Amniotic stem cell (primary cell): ENCODE data around the gene GRID2.

Experiments used
- DNase-seq: peaks from one replicate; lab custom pipeline; 2025; lab: John Stamatoyannopoulos, UW

Gene GRID2

DNA sequence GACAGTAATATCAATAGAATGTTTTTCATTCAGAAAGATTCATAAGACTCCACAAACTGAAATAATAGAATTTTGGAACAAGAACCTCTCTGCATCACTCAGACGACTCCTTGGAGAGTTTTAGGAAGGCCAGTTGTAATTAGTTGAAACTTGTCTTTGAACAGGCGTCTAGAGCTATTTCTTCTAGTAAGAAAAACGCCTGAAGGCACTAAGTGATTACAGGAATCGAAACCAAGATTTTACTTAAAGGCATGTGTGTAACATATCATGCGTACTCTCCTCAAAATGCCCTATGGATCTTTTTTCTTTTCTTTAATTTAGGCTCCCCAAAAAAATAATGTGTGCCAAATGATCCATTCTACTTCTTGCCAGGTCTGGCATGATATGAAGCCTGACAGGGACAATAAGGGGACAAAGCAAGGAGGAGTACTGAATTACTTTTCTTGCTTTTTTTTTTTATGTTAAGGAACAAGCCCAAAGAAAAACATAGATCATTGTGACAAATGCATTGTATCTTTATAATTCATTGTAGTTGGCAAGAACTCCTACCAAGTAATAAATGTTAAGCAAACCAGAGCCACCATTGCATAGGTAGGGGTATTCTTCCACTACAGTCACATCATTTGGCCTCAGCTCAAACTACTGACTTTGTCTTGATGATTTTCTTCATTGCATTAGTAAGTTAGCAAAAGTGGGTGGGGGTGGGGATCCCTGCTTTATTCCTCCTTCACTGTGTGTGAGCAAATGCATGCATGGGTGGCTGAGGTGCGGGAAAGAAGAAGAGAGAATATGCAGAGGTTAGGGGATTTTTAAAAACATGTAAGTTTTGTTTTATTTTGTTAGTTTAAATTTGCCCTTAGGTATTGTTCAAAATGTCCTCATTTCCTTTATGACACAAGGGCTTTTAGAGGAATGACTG lies 1444.9 kb downstream of the GRID2 start:
- no peak for DNase-seq

DNA sequence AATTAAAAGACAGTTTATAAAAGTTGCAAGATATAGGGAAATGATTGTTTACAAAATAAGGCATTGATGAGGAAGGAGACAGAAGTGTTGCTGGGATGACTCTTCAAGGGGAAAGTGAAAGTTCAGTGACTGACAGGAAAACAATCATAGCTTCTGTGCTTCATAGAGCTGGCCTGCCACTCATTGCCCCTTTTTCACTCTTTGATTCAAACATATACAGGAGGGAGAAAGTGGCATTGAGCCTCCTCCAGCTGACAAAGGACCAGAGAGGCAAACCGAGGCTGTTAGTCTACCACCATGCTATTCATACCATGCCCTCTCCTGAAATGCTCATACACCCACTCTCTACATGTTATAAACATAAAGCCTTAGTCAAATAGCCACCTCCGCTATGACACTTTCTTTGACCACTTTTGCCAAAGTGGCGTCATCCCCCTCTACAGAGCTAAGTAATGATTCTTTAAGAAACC lies 1445.6 kb downstream of the GRID2 start:
- DNase-seq = no peak

DNA sequence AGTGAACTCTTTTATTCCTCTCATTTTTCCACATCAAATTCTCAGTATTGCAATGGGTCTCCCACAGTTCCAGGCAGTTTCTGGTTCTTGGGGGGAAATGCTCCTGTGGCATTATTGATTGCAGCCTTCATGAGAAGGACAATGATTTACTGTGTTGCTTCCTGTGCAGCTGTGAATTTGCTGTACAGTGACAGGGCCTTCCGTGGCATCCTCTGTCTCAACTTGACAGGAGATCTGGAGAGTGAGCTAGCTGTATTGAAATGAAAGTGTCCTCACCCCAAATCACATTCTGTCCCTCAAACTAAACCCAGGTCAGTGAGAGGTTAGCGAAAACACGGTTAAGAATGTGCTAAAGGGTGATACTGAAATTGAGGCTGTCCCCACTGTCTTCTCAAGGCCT lies 1447.6 kb downstream of the GRID2 start:
- no peak for DNase-seq

DNA sequence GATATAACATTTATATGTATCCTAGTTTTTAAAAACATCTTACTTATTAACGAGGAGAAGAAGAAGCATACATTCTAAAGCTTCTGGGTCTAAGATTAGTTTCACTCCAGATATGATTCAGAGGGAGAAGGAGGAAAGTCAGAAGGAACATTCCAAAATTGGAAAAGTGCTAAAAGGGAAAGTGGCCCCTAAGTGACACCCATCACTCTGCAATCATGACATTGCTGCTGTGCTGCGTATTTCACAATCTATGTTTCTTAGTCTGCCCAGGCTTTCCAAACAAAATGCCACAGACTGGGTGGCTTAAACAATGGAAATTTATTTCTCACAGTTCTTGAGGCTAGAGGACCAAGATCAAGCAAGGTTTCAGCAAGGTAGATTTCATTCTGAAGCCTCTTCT lies 1452.3 kb downstream of the GRID2 start:
- DNase-seq = no peak

DNA sequence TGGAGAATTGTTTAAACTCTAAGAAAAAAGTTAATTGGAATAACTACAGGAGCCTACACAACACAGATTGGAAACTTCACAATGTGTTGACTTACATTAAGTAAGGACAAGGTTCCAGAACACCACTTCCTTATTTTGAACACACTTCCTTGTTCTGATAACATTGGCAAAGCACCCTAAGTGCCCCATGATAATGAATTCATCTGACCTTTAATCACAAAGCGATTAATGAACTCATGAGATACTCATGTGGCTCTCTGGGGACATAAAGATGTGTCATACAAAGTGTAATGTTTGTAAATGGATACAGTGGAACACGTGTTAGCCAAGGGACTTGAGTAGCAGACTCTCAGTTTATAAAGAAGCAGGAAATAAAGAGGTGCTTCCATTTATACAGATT lies 1455.7 kb downstream of the GRID2 start:
- no peak for DNase-seq

DNA sequence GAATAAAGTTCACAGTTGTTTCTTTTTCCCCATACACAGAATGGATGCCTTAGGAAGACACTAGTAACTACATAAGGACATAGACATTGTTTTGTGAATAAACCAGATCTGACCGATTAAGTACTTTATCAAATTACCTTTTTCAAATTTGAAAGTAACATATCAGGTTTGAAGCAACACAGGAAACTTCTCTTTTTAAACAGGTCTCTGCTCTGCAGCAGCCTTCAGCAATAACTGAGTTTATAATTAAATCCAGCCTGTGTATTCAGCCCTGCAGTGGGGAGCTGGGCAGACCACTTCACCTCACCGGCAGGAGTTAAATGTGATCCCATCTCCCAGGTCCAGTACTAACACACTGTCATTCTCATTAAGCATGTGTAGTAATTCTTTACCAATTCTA lies 1456.5 kb downstream of the GRID2 start:
- no peak for DNase-seq

DNA sequence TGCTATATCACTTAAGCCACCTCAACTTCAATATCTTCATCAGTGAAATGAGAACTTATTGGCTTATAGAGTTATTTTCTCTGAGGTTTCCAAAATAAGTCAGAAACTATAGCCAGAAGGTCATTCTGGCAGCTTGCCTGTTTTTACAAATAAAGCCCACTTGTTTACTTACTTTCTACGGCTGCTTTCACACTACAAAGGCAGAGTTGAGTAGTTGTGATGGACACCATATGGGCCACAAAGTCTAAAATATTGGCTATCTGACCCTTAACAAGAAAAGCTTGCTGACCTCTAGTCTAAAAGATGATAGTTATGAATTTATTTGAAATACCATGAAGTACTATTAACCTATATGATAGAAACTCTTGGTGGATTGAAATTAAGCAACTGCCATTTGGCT lies 1457.5 kb downstream of the GRID2 start:
- no peak for DNase-seq

DNA sequence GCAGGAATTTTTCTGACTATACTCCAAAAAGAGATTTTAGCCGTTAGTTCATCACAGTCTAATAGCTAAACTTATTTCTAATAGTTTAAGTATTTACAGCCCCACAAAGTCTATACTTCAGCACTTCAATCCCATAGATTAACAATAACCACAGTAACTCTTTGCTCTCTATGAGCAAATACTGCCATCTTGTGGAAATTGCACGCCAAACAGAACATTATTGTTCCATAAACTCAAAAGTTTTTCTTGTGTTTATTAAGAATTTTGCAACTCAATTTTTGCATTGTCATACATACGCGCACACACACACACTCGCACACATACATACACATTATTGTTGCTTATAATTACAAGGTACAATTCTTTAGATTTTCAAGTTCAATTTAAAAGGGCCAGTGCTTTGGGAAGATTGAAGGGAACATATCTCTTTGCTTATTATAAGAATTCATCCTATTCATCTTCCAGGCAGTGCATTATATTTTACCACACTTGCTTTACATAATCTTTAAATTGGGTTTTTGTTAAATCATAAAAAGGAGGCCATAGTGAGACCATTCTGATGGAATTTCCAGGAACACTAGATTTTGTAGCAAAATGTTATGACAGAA lies 1461.0 kb downstream of the GRID2 start:
- DNase-seq = no peak

DNA sequence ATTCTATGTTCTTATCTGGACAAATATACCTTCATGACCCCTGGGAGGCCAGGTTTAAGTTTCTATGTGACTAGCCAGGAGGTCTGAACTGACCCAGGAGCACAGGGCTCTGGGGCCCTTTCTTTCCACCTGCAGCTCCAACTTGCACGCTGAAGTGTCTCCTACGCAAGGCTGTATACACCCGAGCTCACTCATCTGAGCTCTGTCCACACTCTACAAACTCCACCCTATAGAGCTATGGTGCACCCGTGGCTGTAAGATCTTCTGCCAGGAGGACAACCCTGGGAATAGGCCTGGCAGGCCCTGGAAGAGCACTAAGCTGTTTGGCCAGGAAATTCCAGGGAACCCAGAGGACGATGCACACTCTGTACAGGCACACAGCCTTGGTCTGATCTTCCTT lies 1464.2 kb downstream of the GRID2 start:
- no peak for DNase-seq

DNA sequence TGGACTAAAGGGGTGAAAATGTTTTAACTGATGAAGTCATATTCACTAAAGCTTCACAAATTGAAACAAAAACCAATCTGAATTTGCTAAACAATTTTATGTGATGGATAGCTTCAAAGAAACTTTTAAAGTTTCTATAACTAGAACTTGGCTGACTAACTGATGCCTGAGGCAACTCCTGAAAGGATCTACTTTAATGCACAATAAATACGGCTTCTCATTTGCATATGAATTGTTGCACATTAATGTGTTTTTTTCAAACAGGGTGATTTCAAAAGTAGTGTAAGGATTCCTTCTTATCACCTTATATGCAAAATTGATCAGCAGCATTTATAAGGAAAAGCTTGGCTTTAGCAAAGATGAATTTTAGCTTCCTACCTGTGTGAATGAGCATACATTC lies 1466.4 kb downstream of the GRID2 start:
- DNase-seq = no peak

DNA sequence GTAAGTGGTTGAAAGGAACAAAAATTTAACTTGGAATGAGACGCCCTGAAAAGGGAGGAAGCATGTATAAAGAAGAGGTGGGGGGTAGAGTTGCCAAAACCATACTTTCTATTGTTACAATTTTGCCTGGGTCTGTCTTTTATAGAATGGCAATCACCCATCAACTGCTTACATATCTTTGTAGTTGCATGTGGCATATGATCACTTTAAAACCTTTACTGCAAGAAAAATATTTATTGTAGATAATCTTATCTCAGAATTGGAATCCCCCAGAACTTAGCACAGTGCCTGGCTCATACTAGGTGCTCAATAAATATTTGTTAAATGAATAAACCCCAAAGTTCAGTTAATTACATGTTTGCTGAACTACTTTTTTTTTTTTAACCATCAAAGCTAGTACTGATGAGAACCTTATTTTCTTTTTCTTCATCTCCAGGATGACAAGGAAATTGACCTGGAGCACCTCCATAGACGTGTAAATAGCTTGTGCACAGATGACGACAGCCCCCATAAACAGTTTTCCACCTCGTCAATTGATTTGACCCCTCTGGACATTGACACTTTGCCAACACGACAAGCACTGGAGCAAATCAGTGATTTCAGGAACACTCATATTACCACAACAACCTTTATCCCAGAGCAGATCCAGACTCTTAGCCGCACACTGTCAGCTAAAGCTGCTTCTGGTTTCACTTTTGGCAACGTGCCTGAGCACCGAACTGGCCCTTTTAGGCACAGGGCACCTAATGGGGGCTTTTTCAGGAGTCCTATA lies 1468.1 kb downstream of the GRID2 start:
- DNase-seq = no peak

DNA sequence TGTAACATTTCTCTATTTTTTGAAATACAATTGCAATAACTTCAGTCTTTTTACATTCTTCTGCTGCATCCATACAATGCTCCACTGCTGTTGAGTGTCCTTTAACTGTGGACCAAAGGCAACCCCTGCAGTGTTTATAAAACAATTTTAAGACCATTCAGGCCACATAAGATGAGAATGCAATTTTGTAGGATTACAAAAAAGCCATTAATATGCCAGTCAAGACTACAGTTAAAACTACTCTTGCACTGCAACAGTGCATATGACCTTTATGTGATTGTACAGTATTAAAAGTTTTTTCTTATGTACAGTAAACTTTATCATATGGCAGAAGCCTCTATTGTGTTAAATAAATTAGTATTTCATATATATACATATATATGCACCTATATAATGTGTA lies 1469.1 kb downstream of the GRID2 start:
- DNase-seq = no peak

DNA sequence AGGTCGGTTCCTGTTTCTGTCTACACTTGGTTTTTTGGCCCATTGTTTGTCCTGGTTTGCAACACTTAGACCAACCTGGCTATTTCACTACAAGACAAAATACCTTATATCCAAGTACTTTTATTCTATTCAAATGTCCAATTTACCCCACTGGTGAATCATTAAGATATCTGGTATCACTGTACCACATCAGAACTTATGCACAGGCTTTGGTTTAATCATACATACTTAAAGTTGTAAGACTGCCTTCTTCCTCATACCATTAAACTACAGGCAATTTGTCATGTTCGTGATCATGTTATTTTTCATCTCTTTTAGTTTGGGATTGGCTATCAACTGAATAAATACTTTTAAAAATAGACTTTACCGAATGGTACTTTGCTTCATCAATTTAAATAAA lies 1471.8 kb downstream of the GRID2 start:
- no peak for DNase-seq

DNA sequence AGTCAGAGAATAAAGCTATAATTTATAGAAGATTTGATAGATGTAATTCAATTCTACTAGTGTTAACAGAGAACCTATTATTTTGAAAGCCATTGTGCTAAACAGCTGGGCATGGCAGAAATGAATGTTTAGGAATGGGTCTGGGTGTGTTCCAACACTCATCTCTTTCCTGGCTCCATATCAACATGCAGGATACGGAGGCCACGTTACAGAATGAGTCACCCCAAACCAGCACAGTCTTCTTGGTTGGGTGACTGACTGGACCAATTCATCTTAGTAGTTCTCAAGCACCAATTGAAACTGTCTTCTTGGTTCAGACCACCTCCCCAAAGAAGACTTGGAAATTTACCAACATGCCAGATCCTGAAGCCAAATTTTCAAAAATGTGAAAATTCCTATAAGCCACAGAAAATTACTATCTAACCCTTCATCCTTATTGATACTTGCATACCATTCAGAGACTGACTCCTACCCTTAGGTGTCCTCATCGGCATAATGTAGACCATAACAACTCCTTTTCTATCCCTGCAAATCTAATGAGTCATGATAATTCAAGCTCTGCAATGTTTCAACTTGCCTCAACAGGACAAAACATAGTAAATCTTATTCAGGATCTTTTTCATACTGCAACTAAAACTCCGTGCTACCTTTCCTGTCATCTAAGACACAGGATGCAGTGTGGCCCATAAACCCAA lies 1472.8 kb downstream of the GRID2 start:
- DNase-seq = no peak

DNA sequence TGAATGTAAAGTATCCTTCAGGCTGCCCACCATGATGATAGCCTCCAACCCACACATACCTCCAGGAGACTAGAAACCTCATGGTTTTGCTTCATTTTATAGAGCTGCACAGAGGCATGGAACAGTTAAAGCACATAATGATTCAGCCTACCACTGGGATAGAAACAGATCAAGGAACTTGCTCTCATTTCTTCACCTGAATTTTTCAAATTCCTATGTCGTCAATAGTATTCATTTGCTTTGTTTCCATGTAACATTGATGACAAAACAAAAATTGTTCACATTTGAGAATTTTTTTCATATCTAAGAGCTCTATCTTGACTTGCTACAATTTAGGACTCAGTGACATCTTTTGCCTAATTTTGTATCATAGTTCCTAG lies 1473.3 kb downstream of the GRID2 start:
- DNase-seq = no peak

DNA sequence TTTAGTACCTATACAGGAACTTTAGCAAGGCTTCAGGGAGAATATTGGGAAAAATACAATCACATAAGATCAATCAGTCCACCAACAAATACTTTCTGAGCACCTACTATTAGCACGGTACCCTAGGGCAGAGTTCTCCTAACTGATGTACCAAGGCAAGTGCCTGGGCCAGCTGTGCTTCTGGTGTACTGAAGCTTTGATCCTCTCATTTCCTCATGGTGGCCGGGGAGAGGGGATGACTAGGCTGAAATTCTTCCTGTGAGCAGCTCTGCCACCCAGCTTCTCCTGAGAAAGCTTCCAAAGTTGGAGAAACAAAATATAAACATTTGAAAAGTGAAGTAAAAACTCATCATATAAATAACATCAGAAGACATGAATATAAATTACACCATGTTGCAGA lies 1475.5 kb downstream of the GRID2 start:
- no peak for DNase-seq

DNA sequence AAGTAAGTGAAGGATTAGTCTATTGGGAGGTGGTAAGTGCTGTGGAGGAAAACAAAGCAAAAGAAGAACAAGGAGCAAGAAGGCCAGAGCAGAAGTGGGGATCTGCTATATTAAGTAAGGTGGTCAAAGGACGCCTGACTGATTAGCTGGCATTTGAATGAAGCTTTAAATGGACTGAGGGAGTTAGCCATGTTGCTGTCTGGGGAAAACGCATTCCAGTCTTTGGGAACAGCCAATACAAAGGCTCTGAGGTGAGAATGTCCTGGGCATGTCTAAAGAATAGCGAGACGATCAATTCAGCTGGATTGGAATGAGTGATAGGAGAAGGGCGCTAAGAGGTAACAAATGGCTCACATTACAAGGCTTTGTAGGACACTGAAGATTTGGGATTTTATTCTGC lies 1476.3 kb downstream of the GRID2 start:
- DNase-seq = no peak

DNA sequence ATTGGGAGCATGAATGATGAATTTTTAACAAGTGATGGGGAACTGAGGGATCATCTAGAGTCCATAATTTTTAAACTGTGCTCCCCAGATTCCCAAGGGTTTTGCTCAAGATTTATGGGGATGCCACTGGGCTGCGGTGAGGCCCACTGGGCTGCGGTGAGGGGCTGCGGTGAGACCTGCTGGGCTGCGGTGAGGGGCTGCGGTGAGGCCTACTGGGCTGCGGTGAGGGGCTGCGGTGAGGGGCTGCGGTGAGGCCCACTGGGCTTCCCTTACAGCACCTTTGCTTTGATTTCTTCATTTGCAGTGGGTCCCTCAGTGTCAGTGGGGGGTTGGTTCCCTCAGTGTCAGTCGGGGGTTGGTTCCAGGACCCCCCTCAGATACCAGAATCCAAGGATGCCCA lies 1477.4 kb downstream of the GRID2 start:
- no peak for DNase-seq

DNA sequence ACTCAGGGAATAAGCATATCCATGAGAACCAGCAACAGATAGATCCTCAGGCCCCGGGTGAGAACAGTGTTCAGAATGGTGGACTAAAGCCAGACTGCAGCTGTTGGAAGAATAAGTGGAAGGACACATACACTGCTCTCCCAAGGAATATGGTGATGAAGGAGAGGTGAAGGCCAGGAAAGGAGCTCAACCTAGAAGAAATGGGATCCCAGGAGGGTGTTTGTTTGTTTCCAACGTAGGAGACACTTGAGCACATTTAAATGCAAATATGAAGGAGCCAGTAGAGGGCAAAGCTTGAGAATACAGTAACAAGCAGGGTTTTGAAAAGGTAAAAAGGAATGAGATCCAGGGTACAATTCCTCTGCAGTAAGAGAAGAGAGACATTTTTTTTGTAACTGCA lies 1482.4 kb downstream of the GRID2 start:
- no peak for DNase-seq

DNA sequence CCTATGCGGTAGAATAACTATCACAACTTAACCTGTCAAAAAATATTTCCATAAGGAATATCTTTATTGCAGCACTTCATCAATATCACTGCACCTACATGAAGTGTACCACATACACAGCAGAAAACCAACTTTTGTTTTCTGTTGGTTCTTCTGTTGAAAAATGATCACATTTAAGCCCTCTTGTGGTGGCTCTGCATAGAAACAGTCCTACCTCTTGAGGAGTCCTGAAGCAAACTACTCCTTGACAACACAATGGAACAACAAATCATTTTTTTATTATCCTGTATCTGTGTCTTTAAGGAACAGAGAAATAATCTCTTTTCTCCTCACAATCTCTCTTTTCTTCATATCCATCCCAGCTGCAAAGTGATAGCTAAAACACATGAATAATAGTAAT lies 1484.9 kb downstream of the GRID2 start:
- no peak for DNase-seq

DNA sequence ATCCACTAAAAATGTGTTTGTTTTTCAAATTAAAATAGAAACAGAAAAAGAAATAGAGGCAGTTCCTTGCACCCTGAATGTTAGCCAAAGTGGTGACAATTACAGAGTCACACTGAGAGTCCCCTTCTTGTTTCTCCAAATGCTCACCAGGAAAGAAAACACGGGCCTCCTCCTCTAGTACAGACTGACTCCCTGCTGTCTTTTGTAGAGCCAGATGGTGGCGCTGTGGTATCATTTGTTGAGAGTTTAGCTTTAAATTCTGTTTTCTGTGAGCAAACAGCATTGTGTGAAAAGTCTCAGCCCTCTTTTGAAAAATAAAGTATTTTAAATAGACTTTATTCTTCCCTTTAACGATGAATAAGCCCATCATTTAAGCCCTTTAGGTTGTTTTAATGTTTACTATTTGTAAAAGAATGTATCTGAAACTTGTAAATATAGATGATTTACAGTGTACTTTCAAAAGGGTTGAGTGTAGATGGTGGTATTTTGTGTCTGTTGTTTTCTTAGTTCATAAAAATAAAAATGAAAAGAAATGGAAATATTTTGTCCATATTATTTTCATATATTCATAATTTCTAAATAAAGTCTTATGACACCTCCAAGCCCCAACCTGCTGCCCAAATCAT lies 1487.9 kb downstream of the GRID2 start:
- no peak for DNase-seq

DNA sequence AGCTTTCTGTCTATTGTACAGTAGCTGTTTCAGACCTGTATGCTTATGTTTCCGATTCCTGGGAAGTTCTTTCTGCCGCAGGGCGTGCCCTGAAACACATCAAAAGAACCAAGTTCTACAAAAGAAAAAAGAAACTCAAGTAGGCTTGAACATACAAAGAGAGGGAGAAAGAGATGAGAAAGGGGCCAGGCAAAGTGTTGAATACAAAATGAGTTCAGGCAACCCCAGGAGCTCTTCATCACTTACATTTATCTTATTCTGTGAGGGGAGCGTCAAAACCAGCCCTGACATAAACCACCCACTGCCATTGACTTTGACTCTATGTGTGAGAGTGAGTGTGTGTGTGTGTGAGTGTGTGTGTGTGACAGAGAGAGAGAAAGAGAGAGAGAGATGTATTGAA lies 1498.3 kb downstream of the GRID2 start:
- no peak for DNase-seq
